GM13977 (cell line): Measurements from ENCODE around the gene SHLD1.

Experiments used
- DNase-seq: peaks from one replicate; pipeline ENCODE4 v3.0.0; 2012; ENCODE audit warnings: low spot score
- CTCF ChIP-seq: IDR thresholded peaks from 2 replicates; pipeline ENCODE4 v1.5.1; 2012; ENCODE audit warnings: mild to moderate bottlenecking, control low read depth; ENCODE audit not compliant: insufficient read depth; ENCODE audit errors: extremely low read depth, missing control alignments
- in situ Hi-C: fragments of 300-500 bp; cut with MboI; formaldehyde crosslinking; loops from one replicate; pipeline ENCODE4 v1.12.0; 2022; ENCODE audit warnings: low sequenced_read_pairs, low pct_unique_long_range_greater_than_20kb, mixed read lengths, inconsistent platforms; ENCODE audit not compliant: unreplicated experiment

Gene SHLD1

DNA sequence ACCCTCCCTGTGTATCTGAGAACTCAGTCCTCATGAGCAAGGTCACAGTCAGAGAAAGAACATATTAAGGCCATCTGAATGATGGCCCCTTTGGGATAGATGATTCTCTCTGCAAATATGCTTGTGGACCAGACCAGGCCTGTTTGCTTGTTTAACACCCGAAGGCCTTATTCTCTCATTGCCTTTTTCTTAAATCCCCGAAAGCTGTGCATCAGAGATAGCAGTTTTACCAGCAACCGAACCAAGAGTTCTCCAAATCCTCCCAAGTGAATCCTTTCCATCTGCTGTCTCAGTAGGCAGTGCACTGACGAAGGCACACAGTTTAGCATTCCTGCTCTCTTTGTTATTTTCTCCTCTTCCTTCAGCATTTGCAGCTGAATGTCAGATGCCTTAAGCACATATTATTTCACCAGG is 120.4 kb downstream of the SHLD1 start:
- DNase-seq = no peak
- in situ Hi-C loops = no loop called here
- TF ChIP-seq CTCF = no peak

DNA sequence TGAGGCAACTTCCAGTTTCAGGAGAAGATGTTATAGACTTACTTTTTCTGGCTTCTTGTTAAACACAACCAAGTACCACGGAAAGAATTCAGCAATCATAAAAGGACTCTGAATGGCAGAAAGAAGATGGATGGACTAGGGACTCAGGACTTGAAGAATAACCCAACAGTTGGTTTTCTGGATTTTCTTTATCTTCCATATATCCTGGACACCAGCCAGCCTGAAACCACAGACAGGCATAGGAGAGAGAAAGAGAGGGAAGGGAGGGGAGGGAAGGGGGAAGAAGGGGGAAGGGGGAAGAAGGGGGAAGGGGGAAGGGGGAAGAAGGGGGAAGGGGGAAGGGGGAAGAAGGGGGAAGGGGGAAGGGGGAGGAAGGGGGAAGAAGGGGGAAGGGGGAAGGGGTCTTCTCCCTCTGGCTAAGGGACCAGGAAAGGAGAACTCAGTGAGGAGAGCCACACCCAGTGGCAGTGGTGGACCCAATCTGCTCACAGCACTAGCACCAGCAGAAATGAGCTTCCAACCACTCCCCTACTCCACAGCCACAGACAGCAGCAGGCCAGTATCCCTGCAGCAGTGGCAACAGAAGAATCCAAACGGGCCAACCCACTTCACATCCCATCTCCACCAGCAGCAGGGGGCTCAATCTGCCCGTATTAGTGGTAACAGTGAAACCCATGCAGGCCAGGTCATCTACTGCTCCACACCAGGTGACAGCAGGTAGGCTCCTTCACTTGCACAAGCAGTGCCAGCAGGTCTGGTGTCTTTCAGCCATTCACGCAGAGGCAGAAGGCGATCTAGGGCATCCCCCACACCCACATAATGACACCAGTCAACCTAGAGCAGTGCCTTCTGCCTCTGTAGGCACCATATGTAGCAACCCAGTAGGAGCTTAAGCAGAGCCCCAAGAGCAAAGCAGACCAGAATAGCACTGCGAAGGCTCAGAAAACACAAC is 121.5 kb downstream of the SHLD1 start:
- in situ Hi-C loops = no loop called here
- DNase-seq = no peak
- TF ChIP-seq CTCF = no peak

GRCh38 chr20:5877128-5877527 is 126.9 kb downstream of the SHLD1 start:
- TF ChIP-seq CTCF = no peak
- in situ Hi-C loops = no loop called here
- DNase-seq = no peak

DNA sequence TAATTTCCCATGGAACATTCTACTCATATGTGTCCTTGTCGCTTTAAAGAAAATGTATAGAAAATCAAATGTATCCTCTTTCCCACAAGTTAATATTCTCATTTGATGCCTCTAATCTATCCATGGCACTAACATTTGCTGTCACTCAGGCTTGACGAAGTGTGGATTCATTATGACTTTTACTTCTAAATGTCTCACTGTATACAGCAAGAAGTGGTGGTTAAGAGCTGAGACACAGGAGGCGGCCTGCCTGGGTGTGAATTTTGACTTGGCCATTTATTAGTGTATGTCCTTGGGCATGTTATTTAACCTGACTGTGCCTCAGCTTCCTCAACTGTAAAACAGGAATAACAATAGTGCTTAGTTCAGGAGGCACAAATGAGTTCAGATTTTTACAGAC is 130.1 kb downstream of the SHLD1 start:
- in situ Hi-C loops = no loop called here
- TF ChIP-seq CTCF = no peak
- DNase-seq = peak; percentile 14

GRCh38 chr20:5881703-5882102 is 131.5 kb downstream of the SHLD1 start:
- no peak for DNase-seq
- TF ChIP-seq CTCF = no peak
- in situ Hi-C loops = no loop called here

DNA sequence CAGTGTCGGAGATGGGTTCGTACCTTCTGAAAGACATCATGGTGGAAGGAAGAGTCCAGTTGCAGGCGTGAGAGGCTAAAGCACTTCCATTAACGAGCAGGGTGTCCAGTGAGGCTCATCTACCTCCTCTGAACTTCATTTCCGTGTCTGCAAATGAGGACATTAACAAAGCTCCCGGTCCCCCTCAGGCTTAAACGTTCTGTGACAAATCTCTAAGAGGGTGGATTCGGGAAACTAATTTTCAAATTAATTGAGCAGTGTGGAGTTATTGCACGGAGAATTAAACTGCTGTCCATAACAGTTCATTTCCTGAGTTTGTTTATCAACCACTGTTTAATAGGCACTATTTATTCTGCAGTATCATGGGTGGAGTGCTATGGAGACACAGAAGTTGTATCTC is 132.0 kb downstream of the SHLD1 start:
- in situ Hi-C loops = no loop called here
- no peak for TF ChIP-seq CTCF
- no peak for DNase-seq
